WTC11 (cell line): ENCODE results near the gene FAM13A. TPM values are rescaled to one million over a fixed set of nuclear protein-coding genes. Genes with fewer than 3 reads are reported as not detected.

Experiments
- ATAC-seq: fragments of 200-7000 bp; cut with Tn5 transposase; 2 replicates; pipeline ENCODE4 v1.10.0; 2021; ENCODE audit warnings: mild to moderate bottlenecking, moderate library complexity
- CTCF ChIA-PET: fragments of 300-600 bp; sonication (Branson Sonifier 250); formaldehyde crosslinking; loops from one replicate; lab custom pipeline; 2021; ENCODE audit warnings: antibody characterized with exemption; lab: Charles Lee
- POLR2A ChIA-PET: fragments of 350-600 bp; sonication (Branson Sonifier 250); formaldehyde crosslinking; loops from one replicate; lab custom pipeline; 2021; ENCODE audit warnings: antibody characterized with exemption; lab: Charles Lee
- DNase-seq: peaks from one replicate; pipeline ENCODE4 v3.0.0; 2021; ENCODE audit warnings: low spot score
- H3K27ac Mint-ChIP-seq: 2 replicates; pipeline ENCODE4 v1.8.0; 2021; ENCODE audit warnings: mixed read lengths
- H3K27me3 Mint-ChIP-seq: 2 replicates; pipeline ENCODE4 v1.8.0; 2021; ENCODE audit warnings: low read depth, mild to moderate bottlenecking, moderate library complexity, mixed read lengths
- H3K36me3 Mint-ChIP-seq: 2 replicates; pipeline ENCODE4 v1.8.0; 2021; ENCODE audit warnings: mixed read lengths
- H3K4me1 Mint-ChIP-seq: 2 replicates; pipeline ENCODE4 v1.8.0; 2022; ENCODE audit warnings: mixed read lengths
- H3K4me3 Mint-ChIP-seq: 2 replicates; pipeline ENCODE4 v1.8.0; 2021; ENCODE audit warnings: mild to moderate bottlenecking, moderate library complexity, mixed read lengths
- H3K9me3 Mint-ChIP-seq: 2 replicates; pipeline ENCODE4 v1.8.0; 2021; ENCODE audit warnings: mixed read lengths
- ELF4 ChIP-seq: sonication (generic); formaldehyde crosslinking; IDR thresholded peaks from 2 replicates; pipeline ENCODE4 v1.8.1; 2022; ENCODE audit warnings: low read depth, mild to moderate bottlenecking, moderate library complexity, missing genetic modification reagents
- FOXK1 ChIP-seq: sonication (generic); formaldehyde crosslinking; IDR thresholded peaks from 2 replicates; pipeline ENCODE4 v1.8.0; 2022; ENCODE audit warnings: mild to moderate bottlenecking, moderate library complexity, missing genetic modification reagents
- IRF2 ChIP-seq: sonication (generic); formaldehyde crosslinking; IDR thresholded peaks from 2 replicates; pipeline ENCODE4 v1.8.0; 2022; ENCODE audit warnings: low read depth, missing genetic modification reagents, borderline replicate concordance
- JAZF1 ChIP-seq: fragments of 250-450 bp; sonication (Bioruptor Pico); IDR thresholded peaks from 2 replicates; pipeline ENCODE4 v1.9.0; 2021; ENCODE audit warnings: moderate library complexity, mild to moderate bottlenecking, inconsistent platforms
- JUN ChIP-seq: sonication (generic); formaldehyde crosslinking; IDR thresholded peaks from 2 replicates; pipeline ENCODE4 v1.8.0; 2023; ENCODE audit warnings: mild to moderate bottlenecking, missing genetic modification reagents
- MXD4 ChIP-seq: fragments of 250-450 bp; sonication (Bioruptor Pico); IDR thresholded peaks from 2 replicates; pipeline ENCODE4 v1.8.0; 2021; ENCODE audit warnings: mild to moderate bottlenecking, moderate library complexity, borderline replicate concordance
- RORB ChIP-seq: fragments of 250-450 bp; sonication (Bioruptor Pico); IDR thresholded peaks from 2 replicates; pipeline ENCODE4 v1.9.0; 2021; ENCODE audit warnings: mild to moderate bottlenecking
- SP1 ChIP-seq: sonication (generic); formaldehyde crosslinking; conservative IDR thresholded peaks from 2 replicates; pipeline ENCODE4 v1.8.1; 2022; ENCODE audit warnings: missing genetic modification reagents
- ZNF219 ChIP-seq: sonication (generic); formaldehyde crosslinking; IDR thresholded peaks from 2 replicates; pipeline ENCODE4 v1.8.0; 2023; ENCODE audit warnings: missing genetic modification reagents, mild to moderate bottlenecking, borderline replicate concordance
- ZNF232 ChIP-seq: sonication (generic); formaldehyde crosslinking; IDR thresholded peaks from 2 replicates; pipeline ENCODE4 v1.8.0; 2022; ENCODE audit warnings: mild to moderate bottlenecking, missing genetic modification reagents
- ZNF317 ChIP-seq: sonication (generic); formaldehyde crosslinking; IDR thresholded peaks from 2 replicates; pipeline ENCODE4 v1.8.1; 2023; ENCODE audit warnings: low read depth, mild to moderate bottlenecking, moderate library complexity, missing genetic modification reagents, borderline replicate concordance
- total RNA-seq: library from RNA; stranded (reverse); gene quantifications from 3 replicates; pipeline ENCODE4 v1.2.3, GENCODE V29; 2021
- TF ChIP-seq, protein P1 (sequence below): sonication (generic); formaldehyde crosslinking; IDR thresholded peaks from 2 replicates; pipeline ENCODE4 v1.8.1; 2022; ENCODE audit warnings: mild to moderate bottlenecking, moderate library complexity, missing genetic modification reagents
- TF ChIP-seq, protein P2 (sequence below): sonication (generic); formaldehyde crosslinking; IDR thresholded peaks from 2 replicates; pipeline ENCODE4 v1.8.1; 2023; ENCODE audit warnings: mild to moderate bottlenecking, missing genetic modification reagents, moderate library complexity
- TF ChIP-seq, protein P3 (sequence below): fragments of 250-450 bp; sonication (Bioruptor Pico); IDR thresholded peaks from 2 replicates; pipeline ENCODE4 v1.9.0; 2021; ENCODE audit warnings: moderate library complexity, mild to moderate bottlenecking, inconsistent platforms, borderline replicate concordance
- TF ChIP-seq, protein P4 (sequence below): sonication (generic); formaldehyde crosslinking; IDR thresholded peaks from 2 replicates; pipeline ENCODE4 v1.8.1; 2022; ENCODE audit warnings: low read depth, mild to moderate bottlenecking, moderate library complexity, missing genetic modification reagents, borderline replicate concordance
- TF ChIP-seq, protein P5 (sequence below): sonication (generic); formaldehyde crosslinking; IDR thresholded peaks from 2 replicates; pipeline ENCODE4 v1.8.1; 2023; ENCODE audit warnings: mild to moderate bottlenecking, missing genetic modification reagents, borderline replicate concordance
- TF ChIP-seq, protein P6 (sequence below): fragments of 250-450 bp; sonication (Bioruptor Pico); IDR thresholded peaks from 2 replicates; pipeline ENCODE4 v1.9.0; 2021; ENCODE audit warnings: mild to moderate bottlenecking
- TF ChIP-seq, protein P7 (sequence below): sonication (generic); formaldehyde crosslinking; IDR thresholded peaks from 2 replicates; pipeline ENCODE4 v1.8.0; 2023; ENCODE audit warnings: missing genetic modification reagents, mild to moderate bottlenecking, borderline replicate concordance
- TF ChIP-seq, protein P8 (sequence below): sonication (generic); formaldehyde crosslinking; conservative IDR thresholded peaks from 2 replicates; pipeline ENCODE4 v1.8.1; 2022; ENCODE audit warnings: mild to moderate bottlenecking, missing genetic modification reagents
- TF ChIP-seq, protein P9 (sequence below): sonication (generic); formaldehyde crosslinking; IDR thresholded peaks from 2 replicates; pipeline ENCODE4 v1.8.0; 2022; ENCODE audit warnings: mild to moderate bottlenecking, missing genetic modification reagents

Gene FAM13A
- total RNA-seq, 1 experiment from 2014 or later: 14.6 TPM

DNA sequence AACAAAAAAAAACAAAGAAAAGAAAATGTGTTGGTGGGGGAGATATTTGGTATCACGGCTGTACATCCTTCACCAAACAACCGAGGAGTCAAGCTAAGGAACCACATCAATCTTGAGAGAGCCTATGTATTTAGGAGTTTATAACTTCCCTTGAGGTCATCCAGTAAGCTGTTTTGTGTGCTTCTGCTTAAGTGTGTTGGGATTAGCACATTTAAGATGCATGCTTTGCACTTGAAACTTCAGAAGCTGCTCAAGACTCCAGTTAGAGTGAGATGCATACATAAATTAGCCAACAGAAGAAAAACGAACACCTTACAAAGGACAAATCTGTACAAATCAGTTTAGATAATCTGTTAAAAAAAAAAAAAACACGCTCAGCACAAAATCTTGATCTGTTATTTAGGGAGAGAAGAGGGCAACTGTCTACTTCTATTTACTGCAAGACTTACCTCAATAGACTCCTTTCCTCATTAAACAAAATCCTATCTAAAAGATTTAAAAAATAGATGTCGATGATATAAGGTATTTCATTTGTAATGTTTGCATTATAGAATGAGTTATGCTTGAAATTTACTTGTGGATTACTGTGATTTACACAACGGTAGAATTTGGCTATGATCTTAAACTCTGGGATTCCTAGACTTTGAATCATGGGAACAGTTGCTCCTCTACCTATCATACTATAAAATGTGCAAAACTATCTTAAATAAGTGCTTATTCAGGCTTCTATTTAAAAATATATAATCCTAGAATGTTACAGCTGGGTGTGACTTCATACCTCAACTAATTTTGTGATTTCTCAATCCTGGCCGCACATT is 305.5 kb downstream of the FAM13A start:
- POLR2A ChIA-PET: no interaction called here
- CTCF ChIA-PET: no interaction called here
- DNase-seq: no peak
- Mint-ChIP-seq H3K4me3 (no peak overlapping the region), H3K27me3 (no peaks in the 10 kb centered on the region), H3K4me1 (no peaks in the 10 kb centered on the region; the same call in 1 of the 2 replicates), H3K9me3 (no peaks in the 10 kb centered on the region), H3K36me3 (peaks cover 39% of the 10 kb centered on the region), H3K27ac (no peak overlapping the region)
- ATAC-seq: no peak
- TF ChIP-seq ZNF232: no peak
- TF ChIP-seq, protein P1, sequence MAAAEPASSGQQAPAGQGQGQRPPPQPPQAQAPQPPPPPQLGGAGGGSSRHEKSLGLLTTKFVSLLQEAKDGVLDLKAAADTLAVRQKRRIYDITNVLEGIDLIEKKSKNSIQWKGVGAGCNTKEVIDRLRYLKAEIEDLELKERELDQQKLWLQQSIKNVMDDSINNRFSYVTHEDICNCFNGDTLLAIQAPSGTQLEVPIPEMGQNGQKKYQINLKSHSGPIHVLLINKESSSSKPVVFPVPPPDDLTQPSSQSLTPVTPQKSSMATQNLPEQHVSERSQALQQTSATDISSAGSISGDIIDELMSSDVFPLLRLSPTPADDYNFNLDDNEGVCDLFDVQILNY (CRISPR knock-in tag): no peak
- TF ChIP-seq, protein P2, sequence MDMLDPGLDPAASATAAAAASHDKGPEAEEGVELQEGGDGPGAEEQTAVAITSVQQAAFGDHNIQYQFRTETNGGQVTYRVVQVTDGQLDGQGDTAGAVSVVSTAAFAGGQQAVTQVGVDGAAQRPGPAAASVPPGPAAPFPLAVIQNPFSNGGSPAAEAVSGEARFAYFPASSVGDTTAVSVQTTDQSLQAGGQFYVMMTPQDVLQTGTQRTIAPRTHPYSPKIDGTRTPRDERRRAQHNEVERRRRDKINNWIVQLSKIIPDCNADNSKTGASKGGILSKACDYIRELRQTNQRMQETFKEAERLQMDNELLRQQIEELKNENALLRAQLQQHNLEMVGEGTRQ (CRISPR knock-in tag): no peak
- TF ChIP-seq RORB (CRISPR knock-in tag): no peak
- TF ChIP-seq, protein P3, sequence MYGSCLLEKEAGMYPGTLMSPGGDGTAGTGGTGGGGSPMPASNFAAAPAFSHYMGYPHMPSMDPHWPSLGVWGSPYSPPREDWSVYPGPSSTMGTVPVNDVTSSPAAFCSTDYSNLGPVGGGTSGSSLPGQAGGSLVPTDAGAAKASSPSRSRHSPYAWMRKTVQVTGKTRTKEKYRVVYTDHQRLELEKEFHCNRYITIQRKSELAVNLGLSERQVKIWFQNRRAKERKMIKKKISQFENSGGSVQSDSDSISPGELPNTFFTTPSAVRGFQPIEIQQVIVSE (CRISPR knock-in tag): no peak
- TF ChIP-seq FOXK1 (CRISPR knock-in tag): no peak

DNA sequence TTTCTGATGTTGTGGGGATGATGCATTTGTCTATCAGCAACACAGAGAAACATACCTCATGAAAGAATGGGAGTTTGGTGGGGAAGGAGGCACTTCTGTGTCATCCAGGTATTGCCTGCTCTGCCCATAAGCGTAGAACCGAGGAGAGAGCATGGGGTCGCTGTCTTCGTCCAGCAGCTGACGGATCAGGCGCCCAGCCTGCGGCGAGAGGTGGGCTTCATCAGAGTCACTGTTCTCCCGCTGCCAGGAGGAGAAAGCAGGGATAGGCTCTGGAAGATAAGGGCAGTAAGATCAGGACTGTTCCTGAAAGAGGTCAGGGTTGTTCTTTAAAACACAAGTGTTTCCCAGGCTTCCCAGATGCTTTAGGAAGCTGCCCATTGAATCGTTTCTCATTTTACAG is 306.6 kb downstream of the FAM13A start:
- no peak overlapping the region for H3K27ac Mint-ChIP-seq
- ChIA-PET CTCF (no interaction called here), POLR2A (no interaction called here)
- peaks cover 40% of the 10 kb centered on the region for H3K36me3 Mint-ChIP-seq
- DNase-seq: no peak
- H3K4me1 Mint-ChIP-seq: peaks cover 5% of the 10 kb centered on the region
- no peaks in the 10 kb centered on the region for H3K27me3 Mint-ChIP-seq
- H3K9me3 Mint-ChIP-seq: no peaks in the 10 kb centered on the region
- no peak for TF ChIP-seq ZNF317 (CRISPR knock-in tag)
- TF ChIP-seq, protein P4, sequence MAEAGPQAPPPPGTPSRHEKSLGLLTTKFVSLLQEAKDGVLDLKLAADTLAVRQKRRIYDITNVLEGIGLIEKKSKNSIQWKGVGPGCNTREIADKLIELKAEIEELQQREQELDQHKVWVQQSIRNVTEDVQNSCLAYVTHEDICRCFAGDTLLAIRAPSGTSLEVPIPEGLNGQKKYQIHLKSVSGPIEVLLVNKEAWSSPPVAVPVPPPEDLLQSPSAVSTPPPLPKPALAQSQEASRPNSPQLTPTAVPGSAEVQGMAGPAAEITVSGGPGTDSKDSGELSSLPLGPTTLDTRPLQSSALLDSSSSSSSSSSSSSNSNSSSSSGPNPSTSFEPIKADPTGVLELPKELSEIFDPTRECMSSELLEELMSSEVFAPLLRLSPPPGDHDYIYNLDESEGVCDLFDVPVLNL: no peak
- TF ChIP-seq, protein P5, sequence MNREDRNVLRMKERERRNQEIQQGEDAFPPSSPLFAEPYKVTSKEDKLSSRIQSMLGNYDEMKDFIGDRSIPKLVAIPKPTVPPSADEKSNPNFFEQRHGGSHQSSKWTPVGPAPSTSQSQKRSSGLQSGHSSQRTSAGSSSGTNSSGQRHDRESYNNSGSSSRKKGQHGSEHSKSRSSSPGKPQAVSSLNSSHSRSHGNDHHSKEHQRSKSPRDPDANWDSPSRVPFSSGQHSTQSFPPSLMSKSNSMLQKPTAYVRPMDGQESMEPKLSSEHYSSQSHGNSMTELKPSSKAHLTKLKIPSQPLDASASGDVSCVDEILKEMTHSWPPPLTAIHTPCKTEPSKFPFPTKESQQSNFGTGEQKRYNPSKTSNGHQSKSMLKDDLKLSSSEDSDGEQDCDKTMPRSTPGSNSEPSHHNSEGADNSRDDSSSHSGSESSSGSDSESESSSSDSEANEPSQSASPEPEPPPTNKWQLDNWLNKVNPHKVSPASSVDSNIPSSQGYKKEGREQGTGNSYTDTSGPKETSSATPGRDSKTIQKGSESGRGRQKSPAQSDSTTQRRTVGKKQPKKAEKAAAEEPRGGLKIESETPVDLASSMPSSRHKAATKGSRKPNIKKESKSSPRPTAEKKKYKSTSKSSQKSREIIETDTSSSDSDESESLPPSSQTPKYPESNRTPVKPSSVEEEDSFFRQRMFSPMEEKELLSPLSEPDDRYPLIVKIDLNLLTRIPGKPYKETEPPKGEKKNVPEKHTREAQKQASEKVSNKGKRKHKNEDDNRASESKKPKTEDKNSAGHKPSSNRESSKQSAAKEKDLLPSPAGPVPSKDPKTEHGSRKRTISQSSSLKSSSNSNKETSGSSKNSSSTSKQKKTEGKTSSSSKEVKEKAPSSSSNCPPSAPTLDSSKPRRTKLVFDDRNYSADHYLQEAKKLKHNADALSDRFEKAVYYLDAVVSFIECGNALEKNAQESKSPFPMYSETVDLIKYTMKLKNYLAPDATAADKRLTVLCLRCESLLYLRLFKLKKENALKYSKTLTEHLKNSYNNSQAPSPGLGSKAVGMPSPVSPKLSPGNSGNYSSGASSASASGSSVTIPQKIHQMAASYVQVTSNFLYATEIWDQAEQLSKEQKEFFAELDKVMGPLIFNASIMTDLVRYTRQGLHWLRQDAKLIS (CRISPR knock-in tag): no peak
- TF ChIP-seq ZNF232: no peak
- TF ChIP-seq IRF2 (CRISPR knock-in tag): no peak
- TF ChIP-seq, protein P6, sequence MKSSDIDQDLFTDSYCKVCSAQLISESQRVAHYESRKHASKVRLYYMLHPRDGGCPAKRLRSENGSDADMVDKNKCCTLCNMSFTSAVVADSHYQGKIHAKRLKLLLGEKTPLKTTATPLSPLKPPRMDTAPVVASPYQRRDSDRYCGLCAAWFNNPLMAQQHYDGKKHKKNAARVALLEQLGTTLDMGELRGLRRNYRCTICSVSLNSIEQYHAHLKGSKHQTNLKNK (CRISPR knock-in tag): no peak
- TF ChIP-seq, protein P7, sequence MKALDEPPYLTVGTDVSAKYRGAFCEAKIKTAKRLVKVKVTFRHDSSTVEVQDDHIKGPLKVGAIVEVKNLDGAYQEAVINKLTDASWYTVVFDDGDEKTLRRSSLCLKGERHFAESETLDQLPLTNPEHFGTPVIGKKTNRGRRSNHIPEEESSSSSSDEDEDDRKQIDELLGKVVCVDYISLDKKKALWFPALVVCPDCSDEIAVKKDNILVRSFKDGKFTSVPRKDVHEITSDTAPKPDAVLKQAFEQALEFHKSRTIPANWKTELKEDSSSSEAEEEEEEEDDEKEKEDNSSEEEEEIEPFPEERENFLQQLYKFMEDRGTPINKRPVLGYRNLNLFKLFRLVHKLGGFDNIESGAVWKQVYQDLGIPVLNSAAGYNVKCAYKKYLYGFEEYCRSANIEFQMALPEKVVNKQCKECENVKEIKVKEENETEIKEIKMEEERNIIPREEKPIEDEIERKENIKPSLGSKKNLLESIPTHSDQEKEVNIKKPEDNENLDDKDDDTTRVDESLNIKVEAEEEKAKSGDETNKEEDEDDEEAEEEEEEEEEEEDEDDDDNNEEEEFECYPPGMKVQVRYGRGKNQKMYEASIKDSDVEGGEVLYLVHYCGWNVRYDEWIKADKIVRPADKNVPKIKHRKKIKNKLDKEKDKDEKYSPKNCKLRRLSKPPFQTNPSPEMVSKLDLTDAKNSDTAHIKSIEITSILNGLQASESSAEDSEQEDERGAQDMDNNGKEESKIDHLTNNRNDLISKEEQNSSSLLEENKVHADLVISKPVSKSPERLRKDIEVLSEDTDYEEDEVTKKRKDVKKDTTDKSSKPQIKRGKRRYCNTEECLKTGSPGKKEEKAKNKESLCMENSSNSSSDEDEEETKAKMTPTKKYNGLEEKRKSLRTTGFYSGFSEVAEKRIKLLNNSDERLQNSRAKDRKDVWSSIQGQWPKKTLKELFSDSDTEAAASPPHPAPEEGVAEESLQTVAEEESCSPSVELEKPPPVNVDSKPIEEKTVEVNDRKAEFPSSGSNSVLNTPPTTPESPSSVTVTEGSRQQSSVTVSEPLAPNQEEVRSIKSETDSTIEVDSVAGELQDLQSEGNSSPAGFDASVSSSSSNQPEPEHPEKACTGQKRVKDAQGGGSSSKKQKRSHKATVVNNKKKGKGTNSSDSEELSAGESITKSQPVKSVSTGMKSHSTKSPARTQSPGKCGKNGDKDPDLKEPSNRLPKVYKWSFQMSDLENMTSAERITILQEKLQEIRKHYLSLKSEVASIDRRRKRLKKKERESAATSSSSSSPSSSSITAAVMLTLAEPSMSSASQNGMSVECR (CRISPR knock-in tag): no peak
- TF ChIP-seq, protein P8, sequence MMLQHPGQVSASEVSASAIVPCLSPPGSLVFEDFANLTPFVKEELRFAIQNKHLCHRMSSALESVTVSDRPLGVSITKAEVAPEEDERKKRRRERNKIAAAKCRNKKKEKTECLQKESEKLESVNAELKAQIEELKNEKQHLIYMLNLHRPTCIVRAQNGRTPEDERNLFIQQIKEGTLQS (CRISPR knock-in tag): no peak
- TF ChIP-seq MXD4 (CRISPR knock-in tag): no peak
- no peak for TF ChIP-seq JUN
- TF ChIP-seq, protein P9, sequence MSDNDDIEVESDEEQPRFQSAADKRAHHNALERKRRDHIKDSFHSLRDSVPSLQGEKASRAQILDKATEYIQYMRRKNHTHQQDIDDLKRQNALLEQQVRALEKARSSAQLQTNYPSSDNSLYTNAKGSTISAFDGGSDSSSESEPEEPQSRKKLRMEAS (CRISPR knock-in tag): no peak
- no peak for TF ChIP-seq ELF4 (CRISPR knock-in tag)
- no peak for TF ChIP-seq SP1 (CRISPR knock-in tag)
- no peak for TF ChIP-seq ZNF219 (CRISPR knock-in tag)
- no peak for TF ChIP-seq FOXK1 (CRISPR knock-in tag)
- no peak for TF ChIP-seq JAZF1 (CRISPR knock-in tag)
- no peak for TF ChIP-seq RORB (CRISPR knock-in tag)
- H3K4me3 Mint-ChIP-seq: no peak overlapping the region
- no peak for ATAC-seq
